Transverse colon (tissue), 4 donors: Measurements from ENCODE around the gene MVB12A. TPM values are rescaled to one million over a fixed set of nuclear protein-coding genes. Genes with fewer than 3 reads are reported as not detected.

Experiments
- DNase-seq: peaks from one replicate; pipeline ENCODE4 v3.0.0-alpha.2; 2019
- H3K27ac ChIP-seq, 4 donors: fragments of 200-600 bp; sonication (generic); 2 replicates each; pipeline ENCODE4 v1.5.1; 2016 to 2018; ENCODE audit warnings: inconsistent platforms in 4 of 4
- H3K27me3 ChIP-seq: fragments of 200-600 bp; sonication (generic); 2 replicates; pipeline ENCODE4 v1.5.1; 2017; ENCODE audit warnings: inconsistent platforms
- H3K36me3 ChIP-seq, 4 donors: fragments of 200-600 bp; sonication (generic); 2 replicates each; pipeline ENCODE4 v1.5.1; 2017 to 2019; ENCODE audit warnings: inconsistent platforms in 4 of 4
- H3K4me1 ChIP-seq, 4 donors: fragments of 200-600 bp; sonication (generic); 2 replicates each; pipeline ENCODE4 v1.5.1; 2017 to 2020; ENCODE audit warnings: inconsistent platforms in 4 of 4
- H3K4me3 ChIP-seq, 4 donors: fragments of 200-600 bp; sonication (generic); 1 replicate in 1 of 4; 2 replicates in 3 of 4; pipeline versions ENCODE4 v1.5.1 to v1.6.1; 2017 to 2019; ENCODE audit warnings: inconsistent platforms in 4 of 4
- H3K9me3 ChIP-seq, 2 donors: fragments of 200-600 bp; sonication (generic); 2 replicates each; pipeline ENCODE4 v1.5.1; 2017 to 2019; ENCODE audit warnings: inconsistent platforms in 2 of 2
- EP300 ChIP-seq: sonication (generic); formaldehyde crosslinking; IDR thresholded peaks from one replicate; pipeline ENCODE4 v1.6.1; 2017; ENCODE audit warnings: antibody characterized with exemption, low read depth
- POLR2A ChIP-seq: fragments of 450-650 bp; IDR thresholded peaks from one replicate; pipeline ENCODE4 v1.6.1; 2016; ENCODE audit warnings: antibody characterized with exemption, mild to moderate bottlenecking, moderate library complexity
- POLR2AphosphoS5 ChIP-seq, 3 donors: sonication (generic); formaldehyde crosslinking; IDR thresholded peaks; one replicate each; pipeline ENCODE4 v1.6.1; 2016; ENCODE audit warnings: antibody characterized with exemption in 3 of 3
- WGBS, 2 donors: methylation state at CpG; one replicate each; pipeline ENCODE4 v1.1.5; 2018; ENCODE audit warnings: low coverage in 1 of 2; 5-methylcytosine and 5-hydroxymethylcytosine counted together
- in situ Hi-C, 4 donors: fragments of 200-750 bp; cut with MboI; loops; one replicate each; pipeline versions ENCODE4 v1.15.0 to v1.15.1; 2017; ENCODE audit warnings: low sequenced_read_pairs in 3 of 4, low pct_ligation_motif_present in 1 of 4, low pct_unique_long_range_greater_than_20kb in 1 of 4
- intact Hi-C: fragments of 100-400 bp; cut with DNase I; formaldehyde crosslinking; loops from one replicate; pipeline ENCODE4 v1.15.1; 2023; ENCODE audit warnings: low total_unique reads
- total RNA-seq, 4 donors: library from RNA; depleted of rRNA; stranded (reverse); fragments of >200 nt; gene quantifications; one replicate each; pipeline ENCODE4 v1.1.0, GENCODE V29; 2016
- TF ChIP-seq, protein P1 (sequence below), 5 experiments: fragments of 200-600 bp in 3 of 5; fragments of 450-650 bp in 2 of 5; sonication (generic) in 3 of 5; IDR thresholded peaks; 1 replicate in 2 of 5; 2 replicates in 3 of 5; pipeline ENCODE4 v1.5.1; 2016 to 2017; ENCODE audit warnings: antibody characterized with exemption in 5 of 5, inconsistent platforms in 3 of 5, mild to moderate bottlenecking in 2 of 5, moderate library complexity in 1 of 5

MVB12A gene
- total RNA-seq, 4 donors from 2014 or later: 22.9 to 84.2 (median 83.1) TPM

DNA sequence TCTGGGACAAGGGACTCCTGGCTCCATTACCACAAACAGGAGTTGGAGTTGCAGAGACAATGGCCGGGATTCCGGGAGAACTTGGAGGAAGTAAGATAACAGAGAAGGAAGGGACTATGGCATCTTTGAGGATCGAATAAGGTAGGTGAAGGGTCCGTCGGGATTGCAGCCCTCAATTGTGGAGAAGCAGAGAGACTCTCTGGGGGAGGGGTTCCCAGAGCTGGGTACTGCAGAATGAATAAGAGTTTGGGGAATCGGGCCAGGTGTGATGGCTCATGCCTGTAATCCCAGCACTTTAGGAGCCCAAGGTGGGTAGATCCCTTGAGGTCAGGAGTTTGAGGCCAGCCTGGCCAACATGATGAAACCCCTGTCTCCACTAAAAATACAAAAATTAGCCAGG lies 18.2 kb upstream of the MVB12A start:
- 87 to 100% methylated on average over 1 to 6 of the region's 6 CpGs for WGBS, 2 donors
- no peak overlapping the region for H3K4me3 ChIP-seq
- no peaks in the 10 kb centered on the region for H3K9me3 ChIP-seq
- H3K36me3 ChIP-seq: no peaks in the 10 kb centered on the region
- no peak overlapping the region for H3K27ac ChIP-seq
- TF ChIP-seq, protein P1, sequence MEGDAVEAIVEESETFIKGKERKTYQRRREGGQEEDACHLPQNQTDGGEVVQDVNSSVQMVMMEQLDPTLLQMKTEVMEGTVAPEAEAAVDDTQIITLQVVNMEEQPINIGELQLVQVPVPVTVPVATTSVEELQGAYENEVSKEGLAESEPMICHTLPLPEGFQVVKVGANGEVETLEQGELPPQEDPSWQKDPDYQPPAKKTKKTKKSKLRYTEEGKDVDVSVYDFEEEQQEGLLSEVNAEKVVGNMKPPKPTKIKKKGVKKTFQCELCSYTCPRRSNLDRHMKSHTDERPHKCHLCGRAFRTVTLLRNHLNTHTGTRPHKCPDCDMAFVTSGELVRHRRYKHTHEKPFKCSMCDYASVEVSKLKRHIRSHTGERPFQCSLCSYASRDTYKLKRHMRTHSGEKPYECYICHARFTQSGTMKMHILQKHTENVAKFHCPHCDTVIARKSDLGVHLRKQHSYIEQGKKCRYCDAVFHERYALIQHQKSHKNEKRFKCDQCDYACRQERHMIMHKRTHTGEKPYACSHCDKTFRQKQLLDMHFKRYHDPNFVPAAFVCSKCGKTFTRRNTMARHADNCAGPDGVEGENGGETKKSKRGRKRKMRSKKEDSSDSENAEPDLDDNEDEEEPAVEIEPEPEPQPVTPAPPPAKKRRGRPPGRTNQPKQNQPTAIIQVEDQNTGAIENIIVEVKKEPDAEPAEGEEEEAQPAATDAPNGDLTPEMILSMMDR (IDR thresholded peaks at IDR 0.05): no peak
- TF ChIP-seq EP300: no peak
- in situ Hi-C loops (no loop called here), intact Hi-C loops (no loop called here)
- peaks cover 5 to 26% (median 9%) of the 10 kb centered on the region in 4 donors for H3K4me1 ChIP-seq
- DNase-seq: no peak
- no peaks in the 10 kb centered on the region for H3K27me3 ChIP-seq

DNA sequence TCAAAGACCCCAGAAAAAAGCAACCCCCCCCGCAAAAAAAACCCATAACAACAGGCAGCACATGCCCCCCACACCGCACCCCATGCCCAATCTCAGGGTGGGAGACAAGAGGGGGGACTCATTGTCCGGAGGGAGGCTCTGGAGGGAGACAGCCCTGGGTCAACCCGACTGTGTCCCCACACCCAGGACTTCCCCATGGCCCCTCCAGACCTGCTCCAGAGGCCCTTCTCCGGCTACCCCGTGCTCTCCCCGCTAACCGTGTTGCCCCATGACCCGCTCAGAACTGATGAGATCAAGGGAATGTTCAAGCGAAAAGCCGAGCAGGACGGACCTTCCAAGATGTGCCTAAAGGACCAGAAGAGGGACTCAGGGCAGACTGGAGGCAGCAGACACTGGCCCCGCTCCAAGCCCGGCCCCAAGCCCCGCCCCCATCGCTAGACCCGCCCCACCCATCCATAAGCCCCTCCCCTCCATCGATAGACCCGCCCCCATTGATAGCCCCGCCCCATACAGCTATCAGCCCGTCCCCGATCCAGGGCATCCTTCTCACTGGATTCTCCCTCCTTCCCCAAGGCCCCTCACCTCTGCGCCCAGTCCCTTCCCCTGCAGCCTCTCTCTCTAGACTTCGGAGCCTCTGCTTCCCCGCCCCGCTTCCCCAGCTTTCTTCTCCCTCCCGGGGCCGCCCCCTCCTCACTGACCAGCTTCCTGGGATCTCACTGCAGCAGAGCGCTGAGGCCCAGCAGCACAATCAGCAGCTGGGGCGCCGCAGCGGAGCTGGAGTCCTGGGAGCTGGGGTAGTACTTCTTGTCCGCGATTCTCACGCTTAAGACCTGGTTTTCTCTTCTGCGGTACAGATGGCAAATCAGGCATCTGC lies 16.6 kb upstream of the MVB12A start:
- in situ Hi-C loops: no loop called here
- intact Hi-C loops: no loop called here
- WGBS, 2 donors: 66 to 81% methylated on average over 3 to 34 of the region's 36 CpGs
- Histone ChIP-seq H3K36me3 (no peaks in the 10 kb centered on the region), H3K9me3 (no peaks in the 10 kb centered on the region), H3K27me3 (no peaks in the 10 kb centered on the region), H3K27ac (peak overlapping the region in 3 of 4 donors; percentile 79 to 86 (median 86)), H3K4me3 (peak overlapping the region in 2 of 4 donors; percentile 28 to 51), H3K4me1 (peaks cover 8 to 37% (median 10%) of the 10 kb centered on the region in 4 donors)
- no peak for DNase-seq
- TF ChIP-seq POLR2AphosphoS5 (IDR thresholded peaks at IDR 0.05) (no peak), POLR2A (no peak), EP300 (no peak)
- TF ChIP-seq, protein P1 (IDR thresholded peaks at IDR 0.05): no peak

DNA sequence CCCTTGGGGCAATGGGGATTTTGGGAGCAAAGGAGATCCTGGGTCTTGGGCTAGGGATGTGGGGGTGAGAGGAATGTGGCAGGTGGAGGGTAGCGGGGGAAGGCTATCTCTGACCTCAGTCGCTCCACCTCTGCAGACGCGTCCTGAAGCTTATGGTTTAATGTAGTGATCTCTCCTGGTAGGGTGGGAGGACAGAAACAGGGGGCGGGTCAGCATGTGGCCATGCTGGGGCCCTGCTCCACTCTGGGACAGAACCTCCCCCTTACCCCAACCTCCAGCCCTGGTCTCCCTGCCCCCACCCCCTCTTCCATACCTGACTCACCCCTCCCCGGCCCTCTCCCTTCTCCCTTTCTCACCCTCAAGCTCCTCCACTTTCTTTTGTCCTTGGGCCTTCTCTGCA lies 15.8 kb upstream of the MVB12A start:
- 67% methylated on average over 6 of the region's 6 CpGs; no CpG with 5 or more reads in 1 of the 2 donors for WGBS, 2 donors
- peak overlapping the region in 3 of 4 donors; percentile 16 to 51 (median 28) for H3K4me3 ChIP-seq

DNA sequence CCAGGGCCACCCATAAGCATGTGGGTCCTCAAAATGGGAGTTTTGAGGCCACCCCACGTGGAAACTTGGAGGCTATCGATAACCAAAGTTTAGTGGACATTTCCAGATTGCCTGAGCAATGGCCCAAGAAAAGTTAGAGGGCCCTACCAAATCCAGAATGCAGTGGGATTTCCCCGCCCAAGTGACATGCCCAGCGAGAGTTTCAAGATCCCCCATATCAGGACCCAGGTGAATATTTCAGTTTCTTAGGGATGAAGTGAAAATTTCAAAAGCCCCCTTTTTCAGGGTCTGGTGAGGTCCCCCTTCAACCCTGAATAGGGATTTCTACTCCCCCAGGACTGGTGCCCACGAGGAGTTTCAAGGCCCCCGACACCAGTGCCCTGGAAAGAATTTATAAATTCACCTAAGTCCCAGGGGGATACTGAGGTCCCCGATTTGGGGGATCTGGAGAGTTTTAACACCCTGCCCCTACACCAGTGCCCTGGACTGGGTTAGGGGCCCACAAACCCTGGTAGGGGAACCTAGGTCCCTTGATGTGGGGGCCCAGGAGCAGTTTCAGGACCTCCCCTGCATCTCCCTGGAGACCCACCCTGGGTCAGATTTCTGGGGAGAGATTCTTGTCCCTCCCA lies 15.1 kb upstream of the MVB12A start:
- WGBS, 2 donors: 69% methylated on average over 7 of the region's 7 CpGs; no CpG with 5 or more reads in 1 of the 2 donors
- in situ Hi-C loops: no loop called here
- Histone ChIP-seq H3K4me3 (peak overlapping the region; percentile 13 to 51 (median 22)), H3K27ac (peak overlapping the region; percentile 79 to 86 (median 86)), H3K27me3 (no peaks in the 10 kb centered on the region), H3K4me1 (peaks cover 8 to 37% (median 10%) of the 10 kb centered on the region in 4 donors), H3K36me3 (no peaks in the 10 kb centered on the region), H3K9me3 (no peaks in the 10 kb centered on the region)
- no peak for DNase-seq
- intact Hi-C loops: no loop called here
- TF ChIP-seq EP300 (no peak), POLR2A (no peak), POLR2AphosphoS5 (IDR thresholded peaks at IDR 0.05) (no peak)
- TF ChIP-seq, protein P1 (IDR thresholded peaks at IDR 0.05): no peak

More for the DNA sequence above, 15.8 kb upstream of the MVB12A start:
- no peak for DNase-seq
- H3K4me1 ChIP-seq: peaks cover 8 to 37% (median 10%) of the 10 kb centered on the region in 4 donors
- no peak for TF ChIP-seq POLR2AphosphoS5 (IDR thresholded peaks at IDR 0.05)
- no peak for TF ChIP-seq EP300
- no peak for TF ChIP-seq POLR2A
- TF ChIP-seq, protein P1 (IDR thresholded peaks at IDR 0.05): no peak
- in situ Hi-C loops (no loop called here), intact Hi-C loops (no loop called here)
- H3K27ac ChIP-seq: peak overlapping the region; percentile 79 to 86 (median 86)
- no peaks in the 10 kb centered on the region for H3K36me3 ChIP-seq
- no peaks in the 10 kb centered on the region for H3K27me3 ChIP-seq
- H3K9me3 ChIP-seq: no peaks in the 10 kb centered on the region
